ENCODE results near the gene MADD.
"Not testable (repeated sequence)": the region's sequence is repeated elsewhere in the genome, so short reads cannot be mapped to it uniquely, and the experiment has no call there.

MADD gene

DNA sequence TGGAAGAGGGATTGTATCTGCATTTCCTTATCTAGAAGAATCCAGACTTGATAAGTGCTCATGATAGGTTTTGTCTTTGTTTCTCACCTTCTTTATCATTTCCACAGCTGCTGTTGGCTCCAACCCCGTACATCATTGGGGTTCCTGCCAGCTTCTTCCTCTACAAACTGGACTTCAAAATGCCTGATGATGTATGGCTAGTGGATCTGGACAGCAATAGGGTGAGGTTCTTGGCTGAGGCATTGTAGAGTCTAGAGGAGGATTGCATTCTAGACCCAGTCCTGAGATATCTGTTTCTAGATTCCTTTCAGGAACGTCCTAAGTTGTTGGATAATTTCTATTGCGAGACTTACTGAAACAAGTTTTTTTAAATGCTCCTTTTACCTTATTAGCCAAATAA lies 8.1 kb downstream of the MADD start:
- no peak for DNase-seq

DNA sequence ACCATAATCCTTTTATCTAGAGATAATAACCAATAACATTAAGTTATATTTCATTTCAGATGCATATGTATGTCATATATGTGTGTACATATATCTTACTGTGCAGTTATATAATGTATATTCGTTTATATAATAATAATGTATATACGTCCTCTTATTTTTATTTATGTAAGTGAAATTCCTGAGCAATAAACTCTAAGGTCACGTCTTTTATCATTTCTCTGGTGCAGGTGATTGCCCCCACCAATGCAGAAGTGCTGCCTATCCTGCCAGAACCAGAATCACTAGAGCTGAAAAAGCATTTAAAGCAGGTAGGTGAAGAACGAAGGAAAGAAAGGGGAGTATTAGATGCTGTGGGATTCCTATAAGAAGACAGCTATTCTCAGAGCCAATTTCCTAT lies 8.8 kb downstream of the MADD start:
- DNase-seq, result no peak

DNA sequence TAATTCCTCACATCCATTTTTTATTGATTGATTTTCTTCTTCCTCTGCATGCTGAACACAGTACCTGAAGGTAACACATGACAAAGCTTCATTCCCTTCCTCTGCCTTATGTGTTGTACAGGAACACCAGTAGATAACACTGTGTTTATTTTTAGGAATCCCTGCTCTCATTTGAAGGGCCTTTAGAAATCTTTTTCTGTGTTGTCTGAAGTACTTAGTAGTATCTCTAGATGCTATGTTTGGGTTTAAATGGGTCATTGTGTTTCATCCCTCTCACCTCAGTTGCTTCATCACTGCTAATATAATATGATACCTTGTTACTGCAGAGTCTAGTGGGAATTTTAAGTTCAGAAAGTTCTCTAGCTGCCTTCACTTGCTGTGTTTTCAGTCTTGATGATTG lies 10.2 kb downstream of the MADD start:
- DNase-seq, result no peak

DNA sequence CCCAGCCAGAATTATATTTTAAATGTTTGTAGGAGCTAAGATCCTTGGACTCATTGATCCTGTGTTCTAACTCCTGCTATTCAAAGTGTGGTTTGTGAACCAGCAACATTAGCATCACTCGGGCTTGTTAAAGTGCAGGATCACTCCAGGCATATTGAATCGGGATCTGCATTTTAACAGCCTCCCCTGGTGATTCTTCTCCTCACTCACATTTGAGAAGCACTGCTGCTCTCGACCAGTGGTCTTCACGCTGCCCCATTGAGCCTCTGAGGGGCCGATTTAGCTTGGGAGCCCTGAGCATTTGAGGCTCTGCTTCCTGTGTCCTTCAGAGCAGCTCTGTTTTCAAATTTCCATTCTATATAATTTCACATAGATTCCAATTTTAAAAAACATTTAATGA lies 10.9 kb downstream of the MADD start:
- DNase-seq, result no peak

DNA sequence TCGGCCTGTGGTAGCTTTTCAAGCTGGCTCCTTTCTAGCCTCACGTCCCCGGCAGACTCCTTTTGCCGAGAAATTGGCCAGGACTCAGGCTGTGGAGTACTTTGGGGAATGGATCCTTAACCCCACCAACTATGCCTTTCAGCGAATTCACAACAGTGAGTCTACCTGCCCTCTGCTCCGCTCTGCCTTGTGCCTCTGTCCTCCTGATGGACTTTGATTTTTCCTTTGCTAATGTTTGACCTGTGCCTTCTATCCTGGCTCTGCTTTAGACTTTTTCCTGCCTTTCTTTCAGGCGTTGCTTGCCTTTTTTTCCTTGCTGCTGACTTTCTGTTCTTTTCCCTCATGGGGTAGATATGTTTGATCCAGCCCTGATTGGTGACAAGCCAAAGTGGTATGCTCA lies 12.5 kb downstream of the MADD start:
- no peak for DNase-seq

DNA sequence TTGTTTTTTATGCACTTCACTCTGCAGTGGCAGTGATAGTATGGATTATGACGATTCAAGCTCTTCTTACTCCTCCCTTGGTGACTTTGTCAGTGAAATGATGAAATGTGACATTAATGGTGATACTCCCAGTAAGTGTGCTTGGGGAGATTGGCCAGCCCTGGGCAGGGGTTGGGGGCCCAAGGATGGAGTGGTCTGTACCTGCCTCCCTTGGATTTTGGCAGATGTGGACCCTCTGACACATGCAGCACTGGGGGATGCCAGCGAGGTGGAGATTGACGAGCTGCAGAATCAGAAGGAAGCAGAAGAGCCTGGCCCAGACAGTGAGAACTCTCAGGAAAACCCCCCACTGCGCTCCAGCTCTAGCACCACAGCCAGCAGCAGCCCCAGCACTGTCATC lies 14.2 kb downstream of the MADD start:
- DNase-seq, result no peak

DNA sequence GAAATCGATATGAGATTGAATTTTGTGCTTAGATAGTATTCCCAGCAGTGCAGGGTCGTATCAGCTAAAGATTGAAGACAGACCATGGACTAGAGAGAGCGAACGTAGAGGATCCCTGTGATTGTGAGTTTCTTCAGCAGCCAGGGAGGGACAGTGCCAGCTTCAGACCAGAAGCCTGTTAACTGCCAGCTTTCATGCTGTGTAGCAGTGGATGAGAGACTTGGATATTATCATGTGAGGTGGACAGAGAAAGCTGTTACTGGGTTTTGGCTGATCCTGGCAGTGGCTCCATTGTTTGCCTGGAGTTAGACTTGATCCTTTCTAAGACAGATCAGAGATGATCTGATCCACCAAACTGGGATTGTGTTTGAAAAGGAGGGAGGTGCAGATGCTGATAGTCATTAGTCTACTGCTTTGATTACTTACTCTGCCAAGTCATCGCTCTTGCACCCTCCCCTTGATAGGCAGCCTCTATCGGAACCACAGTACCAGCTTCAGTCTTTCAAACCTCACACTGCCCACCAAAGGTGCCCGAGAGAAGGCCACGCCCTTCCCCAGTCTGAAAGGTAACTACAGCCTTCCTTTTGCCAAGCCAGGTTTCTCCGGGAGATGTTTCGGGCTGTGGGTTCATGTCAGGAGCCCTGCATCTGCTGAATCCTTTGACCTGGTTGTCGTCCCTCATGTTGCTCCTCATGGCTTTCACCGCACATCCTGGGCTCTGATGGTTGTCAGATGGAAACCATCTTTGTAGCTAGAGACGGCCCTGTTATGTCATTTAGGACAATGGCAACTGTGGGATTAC lies 16.2 kb downstream of the MADD start:
- DNase-seq, result no peak

DNA sequence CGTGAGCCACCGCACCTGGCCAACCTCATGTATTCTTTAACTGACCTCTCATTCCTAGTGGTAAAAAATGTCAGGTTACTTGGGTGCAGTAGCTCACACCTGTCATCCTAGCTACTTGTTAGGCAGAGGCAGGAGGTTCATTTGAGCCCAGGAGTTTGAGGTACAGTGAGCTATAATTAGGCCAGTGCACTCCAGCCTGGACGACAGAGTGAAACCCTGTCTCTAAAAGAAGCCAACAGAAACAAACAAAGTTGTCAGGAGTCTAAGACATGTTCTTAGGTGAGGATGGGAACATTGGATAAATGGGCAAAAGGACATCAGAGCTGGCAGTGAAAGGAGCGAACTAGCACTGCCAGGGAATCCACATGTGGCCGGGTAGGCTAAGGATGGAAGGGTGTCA lies 18.1 kb downstream of the MADD start:
- no peak for DNase-seq

DNA sequence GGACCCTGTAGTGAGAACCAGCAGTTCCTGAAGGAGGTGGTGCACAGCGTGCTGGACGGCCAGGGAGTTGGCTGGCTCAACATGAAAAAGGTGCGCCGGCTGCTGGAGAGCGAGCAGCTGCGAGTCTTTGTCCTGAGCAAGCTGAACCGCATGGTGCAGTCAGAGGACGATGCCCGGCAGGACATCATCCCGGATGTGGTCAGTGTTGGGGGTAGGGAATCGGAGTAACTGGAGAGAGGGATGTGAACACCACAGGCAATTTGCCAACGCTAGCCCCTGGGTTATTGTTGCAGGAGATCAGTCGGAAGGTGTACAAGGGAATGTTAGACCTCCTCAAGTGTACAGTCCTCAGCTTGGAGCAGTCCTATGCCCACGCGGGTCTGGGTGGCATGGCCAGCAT lies 19.9 kb downstream of the MADD start:
- DNase-seq, result no peak

DNA sequence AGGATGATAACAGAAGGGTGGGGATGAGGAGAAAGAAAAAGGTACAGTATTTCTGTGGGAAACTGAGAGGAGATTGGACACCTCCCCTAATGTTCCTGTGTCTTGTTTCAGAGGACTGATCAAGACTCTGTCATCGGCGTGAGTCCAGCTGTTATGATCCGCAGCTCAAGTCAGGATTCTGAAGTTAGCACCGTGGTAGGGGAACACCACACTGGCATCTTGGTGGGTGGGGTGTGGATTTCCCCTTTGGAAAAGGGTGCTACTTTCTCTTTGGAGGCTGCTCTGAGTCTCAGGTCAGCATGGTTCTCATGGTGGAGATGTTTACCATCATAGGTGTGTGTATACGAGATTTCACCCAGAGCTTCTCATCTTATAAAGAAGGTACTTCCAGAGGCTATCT lies 25.5 kb downstream of the MADD start:
- no peak for DNase-seq

DNA sequence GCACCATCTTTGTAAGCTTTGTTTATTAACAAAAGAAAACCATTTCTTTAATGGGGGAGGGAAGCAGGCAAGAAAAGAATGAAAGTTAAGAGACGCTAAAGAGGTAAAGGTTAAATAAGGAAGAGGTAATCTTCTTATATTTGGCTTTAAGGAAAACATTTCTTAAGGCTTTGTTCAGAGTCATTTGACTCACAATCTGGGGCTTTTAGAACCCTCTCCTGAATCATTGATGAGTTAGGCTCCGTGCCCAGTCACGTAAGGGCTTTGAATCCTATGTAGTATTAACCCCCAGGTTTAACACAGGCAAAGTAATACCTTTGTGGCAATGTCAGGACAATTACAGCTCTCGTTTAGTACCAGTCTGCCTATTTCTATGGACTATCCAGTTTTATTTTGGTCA lies 26.1 kb downstream of the MADD start:
- no peak for DNase-seq

DNA sequence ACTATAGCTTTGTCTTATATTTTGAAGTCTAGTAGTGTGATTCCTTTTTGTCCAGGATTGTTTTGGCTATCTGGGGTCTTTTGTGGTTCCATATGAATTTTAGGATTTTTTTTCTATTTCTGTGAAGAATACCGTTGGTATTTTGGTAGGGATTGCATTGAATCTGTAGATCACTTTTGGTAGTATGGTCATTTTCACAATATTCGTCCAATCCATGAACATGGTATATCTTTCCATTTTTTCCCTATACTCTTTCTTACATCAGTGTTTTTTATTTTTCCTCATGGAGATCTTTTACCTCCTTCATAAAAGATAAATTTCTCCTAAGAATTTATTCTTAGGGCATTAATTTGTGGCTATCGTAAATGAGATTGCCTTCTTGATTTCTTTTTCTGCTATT lies 29.1 kb downstream of the MADD start:
- DNase-seq, result no peak

DNA sequence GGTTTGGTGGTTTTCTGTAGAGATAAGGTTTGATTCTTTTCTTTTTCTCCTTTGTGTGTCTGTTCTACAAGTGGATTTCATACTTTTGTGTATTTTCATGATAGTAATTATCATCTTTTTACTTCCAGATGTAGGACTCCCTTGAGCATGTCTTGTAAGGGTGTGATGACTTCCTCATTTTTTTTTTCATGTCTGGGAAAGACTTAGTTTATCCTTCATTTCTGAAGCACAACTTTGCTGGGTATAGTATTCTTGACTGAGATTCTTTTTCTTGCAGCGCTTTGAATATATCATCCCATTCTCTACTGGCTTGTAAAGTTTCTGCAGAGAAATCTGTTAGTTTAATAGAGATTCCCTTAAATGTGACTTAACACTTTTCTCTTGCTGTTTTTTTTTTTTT lies 32.9 kb downstream of the MADD start:
- no peak for DNase-seq

DNA sequence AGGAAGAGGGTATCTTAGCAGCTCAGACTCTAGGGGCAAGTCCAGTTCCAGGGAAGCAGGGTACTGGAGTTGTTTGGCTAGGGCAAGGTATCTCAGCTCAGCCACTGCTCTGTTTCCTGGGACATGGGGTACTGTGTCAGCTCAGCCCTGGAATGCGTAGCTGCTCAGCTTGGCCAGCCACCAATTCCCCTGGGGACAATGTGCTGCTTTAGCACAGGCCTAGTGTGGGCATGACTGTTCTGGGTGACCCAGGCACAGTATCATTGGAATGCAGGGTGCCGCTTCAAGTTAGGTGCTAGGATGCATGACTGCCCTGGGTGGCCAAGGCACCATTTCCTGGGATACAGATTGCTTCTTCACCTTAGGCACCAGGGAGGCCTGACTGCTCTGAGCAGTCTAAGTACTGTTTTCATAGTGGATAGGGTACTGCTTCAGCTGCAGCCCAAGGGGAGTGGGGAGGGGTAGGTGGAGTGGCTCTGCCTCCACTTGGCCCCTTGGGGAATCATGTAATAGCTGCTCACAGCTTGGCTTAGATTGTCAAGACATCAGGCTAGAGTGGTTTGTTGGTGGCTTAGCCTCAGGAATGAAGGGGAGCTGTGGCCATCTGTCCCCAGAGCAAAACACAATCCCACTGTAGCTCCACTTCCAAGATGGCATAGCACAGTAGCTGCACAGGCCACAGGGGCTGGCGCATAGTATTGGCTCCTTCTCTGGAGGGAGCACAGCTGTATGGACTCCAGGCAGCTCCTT lies 36.0 kb downstream of the MADD start:
- no peak for DNase-seq

DNA sequence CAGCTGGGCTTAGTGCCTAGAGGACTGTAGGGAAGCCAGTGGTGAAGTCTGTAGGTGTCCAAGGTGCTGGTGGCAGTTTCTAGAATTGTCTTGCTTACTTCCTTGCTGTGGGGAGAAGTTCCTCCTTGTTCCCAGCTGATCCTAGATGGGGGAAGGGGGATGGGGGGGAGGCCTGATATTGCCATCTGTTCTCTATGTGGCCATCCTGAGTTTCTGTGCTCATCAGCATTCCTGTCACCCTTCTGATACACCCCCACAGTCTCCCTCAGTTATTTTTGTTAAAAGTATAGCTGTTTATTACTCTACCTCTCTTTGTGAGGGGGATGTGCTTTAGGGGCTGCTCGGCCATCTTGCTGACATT lies 36.5 kb downstream of the MADD start:
- DNase-seq, result no peak

DNA sequence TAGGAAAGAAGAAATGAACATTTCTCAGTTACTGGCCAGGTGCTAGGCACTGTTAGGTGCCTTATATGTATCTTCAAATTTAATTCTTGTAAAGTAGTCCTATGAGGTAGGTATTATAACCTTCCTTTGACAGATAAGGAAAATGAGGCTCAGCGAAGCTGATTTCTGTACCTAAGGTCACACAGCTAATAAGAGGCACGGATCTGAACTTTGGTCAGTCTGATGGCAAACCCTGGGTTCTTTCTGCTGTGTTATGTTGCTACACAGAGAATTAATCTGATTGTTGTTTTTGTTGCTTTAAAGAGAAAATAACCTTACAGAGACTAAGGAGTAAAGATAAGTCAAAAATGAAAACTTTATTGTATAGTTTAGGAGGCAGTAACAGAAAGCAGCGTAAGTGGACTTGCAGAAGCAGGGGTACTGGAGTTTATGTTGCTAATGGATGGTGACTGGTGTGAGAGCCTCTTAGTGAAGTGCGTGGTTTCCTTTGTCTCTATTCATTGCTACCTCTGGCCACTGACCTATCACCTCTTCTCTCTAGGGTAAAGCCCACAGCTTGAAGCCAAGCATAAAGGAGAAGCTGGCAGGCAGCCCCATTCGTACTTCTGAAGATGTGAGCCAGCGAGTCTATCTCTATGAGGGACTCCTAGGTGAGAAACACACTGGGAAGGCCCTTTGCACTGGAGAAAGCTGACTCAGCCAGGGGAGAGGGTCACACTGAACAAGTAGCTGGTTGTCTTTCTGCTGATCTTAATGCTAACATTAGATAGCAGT lies 38.3 kb downstream of the MADD start:
- DNase-seq, result no peak

DNA sequence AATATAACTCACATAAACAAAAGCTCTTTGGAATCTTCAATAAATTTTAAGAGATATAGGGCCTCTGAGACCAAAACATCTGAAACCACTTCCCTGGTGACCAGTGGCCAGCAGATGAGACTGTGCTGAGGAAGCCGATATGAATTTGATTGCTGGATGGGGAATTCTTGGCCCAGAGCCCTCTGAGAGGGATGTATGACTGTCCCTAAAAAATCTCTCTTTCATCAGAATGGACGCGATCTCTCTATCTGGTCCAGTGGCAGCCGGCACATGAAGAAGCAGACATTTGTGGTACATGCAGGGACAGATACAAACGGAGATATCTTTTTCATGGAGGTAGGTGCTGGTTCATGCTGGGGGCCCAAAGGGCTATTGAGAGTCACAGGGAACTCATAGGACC lies 45.1 kb downstream of the MADD start:
- DNase-seq, result peak; percentile 26

DNA sequence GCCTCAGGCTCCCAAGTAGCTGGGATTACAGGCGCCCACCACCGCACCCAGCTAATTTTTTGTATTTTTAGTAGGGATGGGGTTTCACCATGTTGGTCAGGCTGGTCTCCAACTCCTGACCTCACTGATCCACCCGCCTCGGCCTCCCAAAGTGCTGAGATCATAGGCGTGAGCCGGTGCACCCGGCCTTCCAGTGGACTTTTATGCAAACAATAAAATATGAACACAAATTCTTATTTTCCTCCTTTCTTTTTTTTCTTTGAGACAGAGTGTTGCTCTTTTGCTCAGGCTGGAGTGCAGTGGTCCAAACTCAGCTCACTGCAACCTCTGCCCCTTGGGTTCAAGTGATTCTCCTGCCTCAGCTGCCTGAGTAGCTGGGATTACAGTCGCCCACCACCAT lies 46.6 kb downstream of the MADD start:
- not testable (repeated sequence) for DNase-seq

DNA sequence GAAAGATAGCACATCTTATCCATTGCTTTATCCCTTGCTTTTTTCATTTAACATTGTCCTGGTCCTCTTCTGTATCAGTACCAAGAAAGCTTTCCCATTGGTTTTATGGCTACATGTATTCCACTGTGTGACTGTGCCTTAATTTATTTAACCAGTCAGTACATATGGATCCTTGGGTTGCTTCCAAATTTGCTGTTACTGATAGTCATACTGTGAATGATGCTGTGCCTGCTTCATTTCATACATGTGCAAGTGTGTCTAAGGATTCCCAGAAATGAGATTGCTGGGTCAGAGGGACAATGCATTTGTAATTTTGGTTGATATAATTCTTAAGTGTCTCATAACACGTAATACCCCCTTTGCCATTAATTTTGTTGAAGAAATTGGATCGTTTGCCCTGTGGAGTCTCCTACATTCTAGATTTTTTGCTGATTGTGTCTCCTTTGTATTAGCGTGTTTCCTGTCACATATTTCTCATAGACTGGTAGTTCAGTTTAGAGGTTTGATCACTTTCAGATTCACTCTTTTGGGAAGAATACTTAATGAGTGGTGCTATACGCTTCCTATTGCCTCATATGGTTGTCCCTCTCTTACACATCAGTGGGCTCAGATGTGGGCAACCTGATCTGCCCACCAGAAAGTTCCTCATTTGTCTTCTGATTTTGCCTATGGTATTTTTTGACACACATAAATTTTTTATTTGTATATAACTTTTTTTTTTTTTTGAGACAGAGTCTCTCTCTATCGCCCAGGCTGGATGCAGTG lies 47.3 kb downstream of the MADD start:
- no peak for DNase-seq

DNA sequence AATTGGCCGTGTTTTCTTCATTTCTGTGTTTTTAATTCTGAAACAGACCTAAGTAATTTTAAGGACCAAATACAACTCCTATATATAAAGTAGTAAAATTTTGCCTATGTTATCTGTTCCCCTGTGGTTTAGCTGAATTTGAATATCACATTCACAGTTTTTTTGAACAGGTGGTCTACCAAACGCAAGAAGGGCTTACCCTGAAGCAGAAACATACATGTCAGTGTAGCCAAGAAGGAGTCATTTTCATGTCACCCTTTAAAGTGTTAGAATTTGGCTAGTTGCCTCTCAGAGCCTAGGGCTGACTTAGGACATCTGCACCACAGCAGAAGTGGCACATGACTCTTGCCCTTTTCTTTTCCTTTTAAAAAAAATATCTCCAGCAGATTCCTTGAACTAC lies 48.2 kb downstream of the MADD start:
- no peak for DNase-seq

DNA sequence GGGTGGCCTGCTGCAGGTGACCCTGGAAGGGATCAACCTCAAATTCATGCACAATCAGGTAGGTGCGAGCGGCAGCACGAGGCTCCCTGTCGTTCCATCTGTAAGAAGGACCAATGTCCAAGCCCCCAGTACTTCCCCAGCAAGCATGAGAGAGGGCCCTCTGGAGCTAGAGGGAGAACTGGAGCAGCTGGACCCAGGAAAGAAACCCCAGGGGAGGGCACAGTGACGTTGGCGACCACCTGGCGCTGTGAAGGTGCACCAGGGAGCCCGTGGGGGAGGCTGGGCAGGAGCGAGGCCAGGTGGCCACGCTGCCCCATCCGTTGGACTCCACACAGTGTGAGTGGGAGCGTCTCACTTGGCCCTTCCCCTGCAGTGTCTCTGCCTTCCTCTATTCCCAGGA lies 54.6 kb downstream of the MADD start:
- DNase-seq, result no peak

DNA sequence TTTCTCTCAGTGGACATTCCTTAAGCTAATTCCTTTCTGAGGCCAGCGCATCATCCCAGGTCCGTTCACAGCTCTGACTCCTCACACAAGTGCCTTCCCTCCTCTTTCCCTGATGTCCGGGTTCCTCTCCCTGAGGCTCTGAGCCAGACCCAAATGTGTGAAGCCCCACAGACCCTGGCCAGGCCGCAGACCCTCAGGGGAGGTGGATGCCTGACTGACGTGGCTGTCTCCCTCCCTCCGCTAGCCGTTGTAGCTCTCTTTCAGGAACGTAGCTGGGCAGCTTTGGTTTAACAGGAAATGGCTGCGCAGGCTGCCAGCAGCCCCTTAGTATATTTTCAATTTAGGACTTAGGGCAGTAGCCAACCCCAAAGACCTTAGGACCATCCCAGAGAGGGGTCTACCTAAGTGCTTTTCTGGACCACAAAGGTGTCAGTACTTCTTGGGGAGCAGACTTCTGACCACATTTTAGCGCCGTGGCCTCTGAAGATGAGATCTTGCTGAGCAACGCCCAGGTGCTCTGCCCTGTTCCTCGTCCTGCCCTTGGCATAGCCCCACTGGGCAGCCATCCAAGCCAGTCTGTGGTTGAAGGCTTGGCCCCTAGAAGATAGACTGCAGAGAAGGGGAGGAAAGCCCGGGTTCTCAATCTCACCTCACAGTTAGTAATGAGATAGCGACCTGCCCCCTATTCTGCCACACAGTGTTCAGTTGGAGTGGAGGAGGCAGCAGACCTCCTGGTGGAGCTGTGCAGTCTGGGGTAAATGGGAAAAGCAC lies 55.5 kb downstream of the MADD start:
- DNase-seq, result no peak

All from fibroblast of skin of right biceps (primary cell).